SK-N-MC (cell line): ENCODE results near the gene DQX1.

Source experiments
- EZH2 ChIP-seq: fragments of 200-600 bp; sonication (generic); IDR thresholded peaks from one replicate; pipeline ENCODE4 v1.6.1; 2017; ENCODE audit warnings: antibody characterized with exemption
- POLR2AphosphoS5 ChIP-seq: IDR thresholded peaks from 2 replicates; pipeline ENCODE4 v1.6.1; 2012; ENCODE audit warnings: mild to moderate bottlenecking, low read depth, low read length, borderline replicate concordance

DNA sequence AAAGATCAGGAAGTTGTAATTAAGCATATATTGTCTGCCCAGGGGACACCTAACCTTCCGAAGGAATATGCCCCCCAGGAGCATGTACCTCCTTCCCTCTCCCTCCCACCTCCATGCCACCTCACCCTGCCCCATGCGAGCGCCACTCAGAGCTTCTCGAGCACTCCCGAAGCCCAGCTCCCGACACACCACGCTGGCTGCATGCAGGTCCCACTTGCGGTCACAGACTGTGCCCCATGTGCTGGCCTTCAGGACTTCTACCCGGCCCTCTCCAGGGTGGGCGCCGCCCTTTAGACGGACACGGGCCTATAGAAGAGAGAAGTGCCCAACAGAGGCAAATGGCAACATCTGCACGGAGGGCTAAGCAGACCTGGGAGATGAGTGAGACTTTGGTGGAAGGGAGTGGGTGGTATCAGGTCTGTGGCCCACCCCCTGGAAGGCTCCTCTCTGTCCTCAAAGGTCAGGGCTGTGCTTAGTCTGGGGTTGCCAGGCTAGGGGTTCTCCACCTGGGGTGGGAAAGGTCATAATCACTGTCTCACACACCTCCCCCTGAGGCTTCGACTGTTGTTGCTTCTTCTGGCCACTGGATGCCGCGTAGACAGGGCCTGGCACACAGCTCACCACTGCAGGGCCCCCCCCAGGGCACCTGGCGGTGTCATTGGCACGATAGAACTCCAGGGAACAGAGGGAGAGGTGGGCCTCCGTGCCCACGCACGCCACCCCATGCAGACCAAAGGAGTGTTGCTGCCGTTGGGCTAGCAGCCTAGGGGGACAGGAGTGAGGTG is 10.3 kb upstream of the DQX1 start:
- no peak for TF ChIP-seq EZH2
- TF ChIP-seq POLR2AphosphoS5, result no peak
